ENCODE results near the gene HEATR9. TPM values are rescaled to one million over a fixed set of nuclear protein-coding genes. Genes with fewer than 3 reads are reported as not detected.

HEATR9 gene
- total and polyA plus RNA-seq, 2 of the 13 experiments (the other 11 are each of a cell fraction or from before 2014, with no cell fraction given): not detected

DNA sequence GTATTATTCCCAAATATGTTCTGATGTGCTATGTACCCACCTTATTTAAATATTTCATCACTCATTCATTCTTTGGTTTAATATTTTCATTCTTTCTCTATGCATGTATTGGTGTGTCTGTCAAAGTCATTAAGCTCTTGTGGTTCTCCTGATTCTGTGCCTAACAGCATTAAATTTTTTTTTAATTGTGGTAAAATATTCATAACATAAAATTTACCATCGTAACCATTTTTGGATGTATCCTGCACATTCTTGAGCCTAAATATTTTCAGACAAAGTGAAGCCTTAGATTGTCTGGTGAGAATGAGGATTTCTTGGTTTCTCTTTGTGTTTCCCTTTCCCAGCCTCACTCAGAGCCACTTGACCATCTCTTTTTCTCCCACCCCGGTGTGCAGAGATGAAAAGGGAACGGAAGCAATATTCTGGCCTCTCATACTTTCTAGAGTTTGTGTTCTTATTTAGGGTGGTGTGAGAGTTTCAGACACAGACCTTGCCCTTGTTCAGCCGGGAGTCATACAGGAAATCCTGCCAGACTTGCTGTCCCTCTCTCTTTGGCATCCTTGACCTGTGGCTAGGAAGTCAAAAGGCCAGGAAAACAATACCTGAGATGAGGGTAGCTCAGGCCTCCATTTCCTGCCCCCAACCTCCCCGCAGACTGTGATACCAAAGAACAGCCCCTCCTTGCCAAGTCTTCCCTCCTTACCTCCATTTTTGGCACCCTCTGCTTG, 6.5 kb upstream of the HEATR9 start (continued):
- TF ChIP-seq GATA4 (IDR thresholded peaks at IDR 0.05; ENCODE audit: borderline replicate concordance, low read depth) (no peak), TBL1XR1 (IDR thresholded peaks at IDR 0.05; ENCODE audit: borderline replicate concordance, low read length, partially characterized antibody) (no peak), ZFP36 (IDR thresholded peaks at IDR 0.05; ENCODE audit: borderline replicate concordance, low read depth, low read length, partially characterized antibody) (no peak), CCAR2 (optimal IDR thresholded peaks at IDR 0.05; ENCODE audit: low read depth, low read length) (no peak), KDM1A (CRISPR knock-in tag; IDR thresholded peaks at IDR 0.05) (no peak), SALL2 (CRISPR knock-in tag; IDR thresholded peaks at IDR 0.05) (no peak), FOXP1 (IDR thresholded peaks at IDR 0.05) (no peak), FOXP1 (CRISPR knock-in tag; IDR thresholded peaks at IDR 0.05) (peak; percentile 55; the same call in 1 of the 2 replicates), YEATS4 (CRISPR knock-in tag; IDR thresholded peaks at IDR 0.05; ENCODE audit: borderline replicate concordance) (no peak), ZNF225 (CRISPR knock-in tag; IDR thresholded peaks at IDR 0.05) (no peak), ADNP (CRISPR knock-in tag; IDR thresholded peaks at IDR 0.05) (no peak), ZNF343 (CRISPR knock-in tag; IDR thresholded peaks at IDR 0.05) (no peak), RAD21 (CRISPR knock-in tag; IDR thresholded peaks at IDR 0.05) (no peak), ZNF773 (CRISPR knock-in tag; IDR thresholded peaks at IDR 0.05; ENCODE audit: borderline replicate concordance) (no peak), GATAD1 (CRISPR knock-in tag; IDR thresholded peaks at IDR 0.05) (no peak), ZNF7 (CRISPR knock-in tag; IDR thresholded peaks at IDR 0.05) (no peak), NFE2L1 (CRISPR knock-in tag; IDR thresholded peaks at IDR 0.05; ENCODE audit: borderline replicate concordance) (no peak), REPIN1 (CRISPR knock-in tag; IDR thresholded peaks at IDR 0.05; ENCODE audit: borderline replicate concordance, low read depth) (no peak), MED1 (CRISPR knock-in tag; IDR thresholded peaks at IDR 0.05) (peak; percentile 64), ZNF33A (CRISPR knock-in tag; IDR thresholded peaks at IDR 0.05; ENCODE audit: borderline replicate concordance) (no peak), HOXA3 (CRISPR knock-in tag; IDR thresholded peaks at IDR 0.05) (peak; percentile 28; the same call in 1 of the 2 replicates), PCBP2 (optimal IDR thresholded peaks at IDR 0.05; ENCODE audit: low read depth, low read length, poor library complexity, severe bottlenecking) (no peak), CENPT (CRISPR knock-in tag; IDR thresholded peaks at IDR 0.05; ENCODE audit: low read depth) (no peak), ZNF143 (CRISPR knock-in tag; IDR thresholded peaks at IDR 0.05) (no peak), MIXL1 (CRISPR knock-in tag; IDR thresholded peaks at IDR 0.05) (peak; percentile 55), TSC22D2 (CRISPR knock-in tag; IDR thresholded peaks at IDR 0.05; ENCODE audit: borderline replicate concordance) (no peak), ZNF282 (IDR thresholded peaks at IDR 0.05; ENCODE audit: partially characterized antibody) (no peak), SIN3B (IDR thresholded peaks at IDR 0.05; ENCODE audit: low read length) (no peak), ZNF607 (CRISPR knock-in tag; IDR thresholded peaks at IDR 0.05; ENCODE audit: borderline replicate concordance) (no peak), BHLHE40 (IDR thresholded peaks at IDR 0.05; ENCODE audit: low read length) (no peak)
- TF ChIP-seq, protein P1, sequence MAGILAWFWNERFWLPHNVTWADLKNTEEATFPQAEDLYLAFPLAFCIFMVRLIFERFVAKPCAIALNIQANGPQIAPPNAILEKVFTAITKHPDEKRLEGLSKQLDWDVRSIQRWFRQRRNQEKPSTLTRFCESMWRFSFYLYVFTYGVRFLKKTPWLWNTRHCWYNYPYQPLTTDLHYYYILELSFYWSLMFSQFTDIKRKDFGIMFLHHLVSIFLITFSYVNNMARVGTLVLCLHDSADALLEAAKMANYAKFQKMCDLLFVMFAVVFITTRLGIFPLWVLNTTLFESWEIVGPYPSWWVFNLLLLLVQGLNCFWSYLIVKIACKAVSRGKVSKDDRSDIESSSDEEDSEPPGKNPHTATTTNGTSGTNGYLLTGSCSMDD (CRISPR knock-in tag; IDR thresholded peaks at IDR 0.05): no peak
- TF ChIP-seq, protein P2, sequence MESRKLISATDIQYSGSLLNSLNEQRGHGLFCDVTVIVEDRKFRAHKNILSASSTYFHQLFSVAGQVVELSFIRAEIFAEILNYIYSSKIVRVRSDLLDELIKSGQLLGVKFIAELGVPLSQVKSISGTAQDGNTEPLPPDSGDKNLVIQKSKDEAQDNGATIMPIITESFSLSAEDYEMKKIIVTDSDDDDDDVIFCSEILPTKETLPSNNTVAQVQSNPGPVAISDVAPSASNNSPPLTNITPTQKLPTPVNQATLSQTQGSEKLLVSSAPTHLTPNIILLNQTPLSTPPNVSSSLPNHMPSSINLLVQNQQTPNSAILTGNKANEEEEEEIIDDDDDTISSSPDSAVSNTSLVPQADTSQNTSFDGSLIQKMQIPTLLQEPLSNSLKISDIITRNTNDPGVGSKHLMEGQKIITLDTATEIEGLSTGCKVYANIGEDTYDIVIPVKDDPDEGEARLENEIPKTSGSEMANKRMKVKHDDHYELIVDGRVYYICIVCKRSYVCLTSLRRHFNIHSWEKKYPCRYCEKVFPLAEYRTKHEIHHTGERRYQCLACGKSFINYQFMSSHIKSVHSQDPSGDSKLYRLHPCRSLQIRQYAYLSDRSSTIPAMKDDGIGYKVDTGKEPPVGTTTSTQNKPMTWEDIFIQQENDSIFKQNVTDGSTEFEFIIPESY (CRISPR knock-in tag; IDR thresholded peaks at IDR 0.05): no peak

All from HepG2 (cell line).